Stromal cell of bone marrow (primary cell): Measurements from ENCODE around the gene EVI2A.
A peak's percentile ranks its signal among the peaks of the same experiment; 100 is the strongest.
"Not testable (repeated sequence)": the region's sequence is repeated elsewhere in the genome, so short reads cannot be mapped to it uniquely, and the experiment has no call there.

Source experiments
- DNase-seq: peaks from one replicate; pipeline ENCODE4 v3.0.0-alpha.2; 2012; ENCODE audit warnings: low read depth

The EVI2A gene, protein sequence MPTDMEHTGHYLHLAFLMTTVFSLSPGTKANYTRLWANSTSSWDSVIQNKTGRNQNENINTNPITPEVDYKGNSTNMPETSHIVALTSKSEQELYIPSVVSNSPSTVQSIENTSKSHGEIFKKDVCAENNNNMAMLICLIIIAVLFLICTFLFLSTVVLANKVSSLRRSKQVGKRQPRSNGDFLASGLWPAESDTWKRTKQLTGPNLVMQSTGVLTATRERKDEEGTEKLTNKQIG

DNA sequence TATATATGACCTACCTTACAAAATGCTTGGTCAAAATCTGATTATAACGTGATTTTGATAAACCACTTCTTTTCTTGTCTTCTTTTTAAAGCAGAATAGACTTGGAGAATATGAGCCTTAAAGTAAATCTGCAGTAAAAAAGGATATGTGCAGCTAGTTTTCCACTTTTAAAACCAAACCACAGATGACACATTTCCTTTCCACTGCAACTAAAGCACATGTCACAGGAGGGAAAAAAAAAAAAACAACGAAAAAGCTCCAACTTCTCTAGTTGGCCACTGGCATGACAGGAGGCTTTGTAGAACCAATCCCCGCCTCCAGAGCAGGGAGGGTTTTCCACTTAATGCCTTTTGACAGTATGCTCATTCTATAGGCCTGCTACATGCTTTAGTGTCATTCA is at the start of gene EVI2A:
EVI2A (minus strand) TSS at position 142 of the 400 bp plus-strand sequence. CDS start 2,609 bp downstream, outside the sequence.
- peak; percentile 83 for DNase-seq

DNA sequence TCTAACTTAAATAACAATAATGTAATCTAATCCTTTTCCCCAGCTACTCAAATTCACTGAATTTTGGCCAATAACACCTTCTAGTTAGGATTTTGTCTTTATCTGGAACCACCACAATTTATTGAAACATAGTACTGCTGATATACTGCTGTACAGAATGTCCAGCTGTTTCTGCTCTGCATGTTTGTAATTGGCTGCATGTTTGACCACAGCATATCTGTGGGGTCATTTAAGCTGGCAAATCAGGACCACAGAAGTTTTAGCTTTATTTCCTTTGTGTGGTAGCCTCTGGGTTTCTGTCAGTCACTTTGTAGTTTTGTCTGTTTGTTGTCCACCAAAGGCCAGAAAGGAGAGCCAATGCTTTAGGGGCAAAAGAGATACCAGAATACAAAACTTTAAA is 47.8 kb upstream of the EVI2A start:
- DNase-seq = no peak

DNA sequence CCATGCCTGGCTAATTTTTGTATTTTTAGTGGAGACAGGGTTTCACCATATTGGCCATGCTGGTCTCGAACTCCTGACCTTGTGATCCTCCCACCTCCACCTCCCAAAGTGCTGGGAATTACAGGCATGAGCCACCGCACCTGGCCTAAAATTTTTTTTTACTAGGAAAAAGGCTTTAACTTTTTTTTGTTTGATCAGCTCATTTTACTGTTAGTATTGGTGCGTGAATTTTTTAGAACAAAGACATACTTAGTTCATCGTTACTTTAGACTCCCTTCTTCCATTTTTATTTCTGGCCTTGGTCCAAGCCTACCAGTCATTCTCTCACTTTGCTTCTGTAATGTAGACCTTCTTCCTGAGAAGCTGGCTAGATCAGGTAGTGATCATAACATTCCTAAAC is 44.7 kb upstream of the EVI2A start:
- DNase-seq = no peak

GRCh38 chr17:31364012-31364411 is 42.6 kb upstream of the EVI2A start:
- no peak for DNase-seq

DNA sequence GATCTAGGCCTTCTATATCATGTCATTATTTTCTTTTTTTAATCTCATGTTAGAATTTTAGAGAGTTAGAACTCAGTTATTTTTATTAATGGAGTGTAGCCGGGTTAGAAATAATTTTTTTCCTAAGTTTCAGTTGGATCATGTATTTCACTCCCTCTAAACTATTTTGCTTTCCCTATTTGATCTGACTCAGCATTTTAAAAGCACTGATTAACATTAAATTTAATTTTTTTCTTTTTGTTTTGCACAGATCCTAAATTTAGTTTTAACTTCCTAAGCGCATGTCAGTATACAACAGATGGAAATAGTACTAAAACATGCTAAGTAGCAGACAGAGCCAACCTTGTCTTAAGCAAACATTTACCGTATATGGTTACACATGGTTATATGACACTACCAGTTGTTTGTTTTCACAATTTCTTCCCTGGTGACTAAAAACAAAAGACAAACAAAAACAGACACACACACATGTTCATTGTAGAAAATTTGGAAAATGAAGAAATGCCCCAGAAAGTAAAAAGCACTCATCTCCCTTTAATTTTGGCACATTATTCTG is 36.5 kb upstream of the EVI2A start:
- DNase-seq = no peak

DNA sequence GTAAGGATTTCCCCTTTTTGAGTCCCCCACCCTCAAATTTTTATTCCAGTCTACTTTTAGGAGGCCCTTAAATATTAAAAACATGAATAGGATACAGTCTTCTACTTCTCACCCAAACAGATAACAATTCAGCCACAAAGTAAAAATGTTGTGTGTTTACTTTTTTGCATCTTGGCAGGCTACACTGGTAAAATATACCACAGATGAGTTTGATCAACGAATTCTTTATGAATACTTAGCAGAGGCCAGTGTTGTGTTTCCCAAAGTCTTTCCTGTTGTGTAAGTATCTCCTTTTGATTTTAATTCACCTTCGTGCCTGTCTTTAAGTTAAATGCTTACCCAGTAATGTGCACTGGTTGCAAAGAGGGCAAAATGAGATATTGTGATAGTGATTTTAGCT is 35.7 kb upstream of the EVI2A start:
- DNase-seq = no peak

DNA sequence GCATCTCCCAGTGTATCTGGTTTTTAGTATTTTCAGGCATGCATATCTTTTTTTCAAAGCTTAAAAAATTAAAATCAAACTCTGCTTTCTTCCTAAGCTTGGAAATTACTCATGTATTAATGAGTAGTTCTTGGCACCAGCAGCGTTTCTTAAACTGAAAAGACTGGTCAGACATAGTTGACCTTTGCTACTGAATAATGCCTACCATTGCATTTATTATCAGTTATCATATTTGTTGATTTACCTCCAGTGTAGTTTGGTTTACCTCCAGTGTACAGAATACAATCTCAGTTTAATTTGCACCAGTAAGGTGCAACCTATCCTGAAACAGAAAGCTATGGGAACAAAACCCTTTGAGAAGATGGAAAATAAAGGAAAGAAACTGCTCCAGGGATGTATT is 34.5 kb upstream of the EVI2A start:
- no peak for DNase-seq

DNA sequence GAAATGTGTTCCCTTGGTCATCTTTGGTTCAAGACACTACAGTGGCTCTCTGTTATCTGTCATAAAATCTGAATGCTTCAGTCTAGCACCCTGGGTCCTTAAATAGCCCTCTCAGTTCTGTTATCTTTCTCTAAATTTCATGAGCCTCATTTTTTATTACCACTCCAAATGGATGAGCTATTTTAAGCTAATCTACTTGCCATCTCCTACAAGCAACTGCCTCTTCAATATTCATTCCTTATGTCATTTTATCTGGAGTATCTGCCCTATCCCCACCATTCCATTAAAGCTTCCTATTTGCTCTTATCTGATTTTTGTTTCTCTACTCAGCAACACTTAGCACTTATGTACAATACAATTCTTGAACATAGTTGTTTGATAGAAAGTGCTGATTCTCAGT is 28.0 kb upstream of the EVI2A start:
- no peak for DNase-seq

GRCh38 chr17:31345191-31345747 is 23.8 kb upstream of the EVI2A start:
- not testable (repeated sequence) for DNase-seq

GRCh38 chr17:31339906-31340661 is 18.7 kb upstream of the EVI2A start:
- peak; percentile 56 for DNase-seq

- DNase-seq = no peak
Observed at GRCh38 chr17:31329221-31329620, 7.8 kb upstream of the EVI2A start.

DNA sequence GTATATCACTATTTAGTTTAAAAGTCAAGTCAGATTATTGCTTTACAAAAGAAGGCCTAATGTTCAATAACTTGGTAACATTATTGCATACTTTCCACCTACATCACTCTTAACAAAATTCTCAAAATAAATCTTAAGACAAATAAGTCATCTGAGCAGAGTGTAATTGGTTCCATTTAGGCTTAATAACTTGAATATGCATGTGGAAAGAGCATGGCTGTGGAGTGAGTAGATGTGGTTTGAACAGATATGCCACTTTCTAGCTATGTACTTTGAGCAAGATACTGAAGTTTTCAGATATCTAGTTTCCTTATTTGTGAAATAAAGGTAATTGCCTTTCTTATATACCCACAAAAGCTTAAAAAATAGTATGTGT is 6.7 kb upstream of the EVI2A start:
- DNase-seq = peak; percentile 49

DNA sequence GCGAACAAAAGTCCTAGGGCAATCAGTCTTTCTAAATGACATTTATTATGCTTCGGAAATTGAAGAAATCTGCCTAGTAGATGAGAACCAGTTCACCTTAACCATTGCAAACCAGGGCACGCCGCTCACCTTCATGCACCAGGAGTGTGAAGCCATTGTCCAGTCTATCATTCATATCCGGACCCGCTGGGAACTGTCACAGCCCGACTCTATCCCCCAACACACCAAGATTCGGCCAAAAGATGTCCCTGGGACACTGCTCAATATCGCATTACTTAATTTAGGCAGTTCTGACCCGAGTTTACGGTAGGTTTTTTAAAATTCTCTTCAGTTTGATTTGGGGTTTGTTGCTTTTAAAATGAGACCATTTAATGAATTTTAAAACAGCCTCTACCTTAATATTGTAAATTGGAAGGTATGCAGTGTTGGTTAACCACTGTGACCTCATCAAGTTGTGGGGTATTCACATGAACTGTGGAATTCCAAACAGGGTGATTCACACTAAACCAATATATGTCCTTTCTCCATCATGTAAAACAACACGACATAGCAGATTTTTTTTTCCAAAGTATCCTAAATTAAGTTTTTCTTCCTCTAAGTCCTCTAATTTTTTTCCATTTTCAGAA is 6.2 kb upstream of the EVI2A start:
- peak; percentile 75 for DNase-seq

GRCh38 chr17:31323551-31323950 is 2.1 kb upstream of the EVI2A start:
- DNase-seq = no peak

GRCh38 chr17:31321966-31322365 is 544 bp upstream of the EVI2A start:
- no peak for DNase-seq

GRCh38 chr17:31320791-31321190 is 631 bp downstream of the EVI2A start:
- DNase-seq = no peak

- DNase-seq = no peak
Observed at GRCh38 chr17:31320241-31320640, 1.2 kb downstream of the EVI2A start.

- no peak for DNase-seq
Observed at GRCh38 chr17:31318851-31319661, 2.4 kb downstream of the EVI2A start.

DNA sequence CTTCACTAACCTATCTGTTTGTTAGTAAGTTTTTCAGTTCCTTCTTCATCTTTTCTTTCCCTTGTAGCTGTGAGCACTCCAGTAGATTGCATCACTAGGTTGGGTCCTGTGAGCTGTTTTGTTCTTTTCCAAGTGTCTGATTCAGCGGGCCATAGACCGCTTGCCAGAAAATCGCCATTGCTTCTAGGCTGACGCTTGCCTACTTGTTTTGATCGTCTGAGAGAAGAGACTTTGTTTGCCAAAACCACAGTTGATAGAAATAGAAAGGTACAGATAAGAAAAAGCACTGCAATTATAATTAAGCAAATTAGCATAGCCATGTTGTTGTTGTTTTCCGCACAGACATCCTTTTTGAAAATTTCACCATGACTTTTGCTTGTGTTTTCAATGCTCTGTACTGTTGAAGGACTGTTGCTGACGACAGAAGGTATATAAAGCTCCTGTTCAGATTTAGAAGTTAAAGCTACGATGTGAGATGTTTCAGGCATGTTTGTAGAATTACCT is 3.1 kb downstream of the EVI2A start:
- DNase-seq = peak; percentile 71

DNA sequence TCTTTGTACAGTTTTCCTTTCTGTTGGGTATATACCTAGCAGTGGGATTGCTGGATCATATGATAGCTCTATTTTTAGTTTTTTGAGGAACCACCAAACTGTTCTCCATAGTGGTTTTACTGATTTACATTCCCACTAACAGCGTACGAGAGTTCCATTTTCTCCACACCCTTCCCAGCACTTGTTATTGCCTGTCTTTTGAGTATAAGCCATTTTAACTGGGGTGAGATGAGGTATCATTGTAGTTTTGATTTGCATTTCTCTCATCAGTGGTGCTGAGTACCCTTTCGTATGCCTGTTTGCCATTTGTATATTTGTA is 6.7 kb downstream of the EVI2A start:
- DNase-seq = no peak

DNA sequence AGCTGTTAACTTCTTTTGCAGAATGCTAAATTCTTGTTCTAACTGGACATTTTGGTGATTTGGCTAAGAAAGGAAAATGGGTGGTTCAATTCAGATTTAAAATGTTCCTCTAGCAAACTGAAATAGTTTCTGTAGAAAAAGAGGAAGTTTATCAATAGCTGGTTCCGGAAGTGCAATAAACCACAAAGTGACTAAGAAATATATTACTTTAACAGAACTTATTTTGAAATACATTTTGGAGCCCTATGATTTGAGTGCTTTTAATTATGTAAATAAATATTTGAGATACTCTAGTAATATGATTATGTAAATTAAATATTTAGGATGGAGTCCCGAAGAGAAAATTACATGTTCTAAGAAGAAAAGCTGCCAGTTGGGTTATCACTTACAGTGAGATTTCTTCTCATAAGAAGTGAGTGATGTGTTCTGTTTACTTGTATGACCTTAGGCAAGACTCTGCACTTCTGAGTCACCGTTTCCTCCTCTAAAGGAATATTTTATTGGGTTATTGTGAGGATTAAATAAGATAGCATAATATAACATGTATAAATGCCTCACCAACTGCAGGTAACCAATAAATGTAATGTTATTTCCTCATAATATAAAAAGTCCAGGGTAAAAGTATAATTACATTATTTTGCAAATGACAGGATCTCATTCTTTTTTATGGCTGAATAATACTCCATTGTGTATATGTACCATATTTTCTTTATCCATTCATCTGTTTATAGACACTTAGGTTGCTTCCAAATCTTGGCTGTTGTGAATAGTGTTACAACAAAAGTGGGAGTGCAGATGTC is 7.2 kb downstream of the EVI2A start, which contains the start of gene EVI2B:
EVI2B (minus strand) TSS at position 73 of the 800 bp plus-strand sequence. CDS start 8,445 bp downstream, outside the sequence.
- DNase-seq = peak; percentile 54
